AG09309 (cell line): ENCODE data around the gene LIMS1.
"Not testable (repeated sequence)": the region's sequence is repeated elsewhere in the genome, so short reads cannot be mapped to it uniquely, and the experiment has no call there.

ENCODE experiments used
- DNase-seq: peaks from one replicate; pipeline ENCODE4 v3.0.0-alpha.2; 2010; ENCODE audit warnings: low read depth
- H3K4me3 ChIP-seq: 2 replicates; pipeline ENCODE4 v1.5.1; 2011; ENCODE audit warnings: mild to moderate bottlenecking, low read depth, low read length, moderate library complexity; ENCODE audit not compliant: control insufficient read depth
- CTCF ChIP-seq: IDR thresholded peaks from 2 replicates; pipeline ENCODE4 v1.5.1; 2011; ENCODE audit warnings: mild to moderate bottlenecking, low read depth, low read length, inconsistent platforms; ENCODE audit not compliant: insufficient read depth, control insufficient read depth; ENCODE audit errors: missing control alignments

The LIMS1 gene

GRCh38 chr2:108719149-108720044 lies 185.1 kb downstream of the LIMS1 start, which contains the start of gene RANBP2:
RANBP2 (plus strand) TSS chr2:108719482; CDS start chr2:108719607, 125 bp downstream.
- H3K4me3 ChIP-seq = peak within 1 kb of the TSS; percentile 88
- TF ChIP-seq CTCF = no peak

GRCh38 chr2:108726048-108726447 lies 191.8 kb downstream of the LIMS1 start:
- not testable (repeated sequence) for DNase-seq, H3K4me3 ChIP-seq

More at GRCh38 chr2:108719149-108720044, 185.1 kb downstream of the LIMS1 start, which contains the start of gene RANBP2:
- DNase-seq = peak; percentile 93

GRCh38 chr2:108734656-108735055 lies 200.4 kb downstream of the LIMS1 start:
- H3K4me3 ChIP-seq, DNase-seq: not testable (repeated sequence)
